Measurements from ENCODE around the gene P3H1.
"Not testable (repeated sequence)": the region's sequence is repeated elsewhere in the genome, so short reads cannot be mapped to it uniquely, and the experiment has no call there.

P3H1 gene

GRCh38 chr1:42725820-42726219 is 41.0 kb downstream of the P3H1 start:
- H3K9me3 ChIP-seq (ENCODE audit: control insufficient read depth, insufficient read depth, low read depth, low read length); H3K4me3 ChIP-seq (ENCODE audit: low read depth, low read length); H3K4me1 ChIP-seq (ENCODE audit: control insufficient read depth, insufficient read depth, low read length); H3K27ac ChIP-seq (ENCODE audit: extremely low read depth, low read depth, low read length); POLR2A ChIA-PET; H3K36me3 ChIP-seq (ENCODE audit: control insufficient read depth in 2 of 2, insufficient read depth in 1 of 2, low read length in 2 of 2): not testable (repeated sequence)
- CTCF ChIA-PET = interaction anchor here (0.6 to 0.7 kb wide), 2 partner anchors 186 to 467 kb away, joined by 3 to 4 read pairs; no protein-coding TSS in a partner anchor

DNA sequence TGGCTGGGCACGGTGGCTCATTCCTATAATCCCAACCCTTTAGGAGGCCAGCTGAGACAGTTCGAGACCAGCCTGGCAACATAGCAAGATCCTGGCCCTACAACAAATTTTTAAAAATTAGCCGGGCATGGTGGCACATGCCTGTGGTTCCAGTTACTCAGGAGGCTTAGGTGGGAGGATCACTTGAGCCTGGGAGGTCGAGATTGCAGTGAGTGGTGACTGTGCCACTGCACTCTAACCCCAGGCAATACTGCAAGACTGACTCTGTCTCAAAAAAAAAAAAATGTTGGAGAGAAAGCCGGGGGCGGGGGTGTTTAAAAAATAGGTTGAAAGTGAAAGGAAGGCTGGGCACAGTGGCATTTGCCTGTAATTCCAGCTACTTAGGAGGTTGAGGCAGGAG is 43.3 kb downstream of the P3H1 start:
- POLR2A ChIA-PET = interaction anchor here (1.0 to 1.6 kb wide), 2 partner anchors 40 to 43 kb away, joined by 3 to 4 read pairs; partner anchors contain the start of genes C1orf50 and P3H1
- H3K4me3 ChIP-seq (ENCODE audit: low read depth, low read length) = no peak overlapping the region
- TF ChIP-seq, protein P1, sequence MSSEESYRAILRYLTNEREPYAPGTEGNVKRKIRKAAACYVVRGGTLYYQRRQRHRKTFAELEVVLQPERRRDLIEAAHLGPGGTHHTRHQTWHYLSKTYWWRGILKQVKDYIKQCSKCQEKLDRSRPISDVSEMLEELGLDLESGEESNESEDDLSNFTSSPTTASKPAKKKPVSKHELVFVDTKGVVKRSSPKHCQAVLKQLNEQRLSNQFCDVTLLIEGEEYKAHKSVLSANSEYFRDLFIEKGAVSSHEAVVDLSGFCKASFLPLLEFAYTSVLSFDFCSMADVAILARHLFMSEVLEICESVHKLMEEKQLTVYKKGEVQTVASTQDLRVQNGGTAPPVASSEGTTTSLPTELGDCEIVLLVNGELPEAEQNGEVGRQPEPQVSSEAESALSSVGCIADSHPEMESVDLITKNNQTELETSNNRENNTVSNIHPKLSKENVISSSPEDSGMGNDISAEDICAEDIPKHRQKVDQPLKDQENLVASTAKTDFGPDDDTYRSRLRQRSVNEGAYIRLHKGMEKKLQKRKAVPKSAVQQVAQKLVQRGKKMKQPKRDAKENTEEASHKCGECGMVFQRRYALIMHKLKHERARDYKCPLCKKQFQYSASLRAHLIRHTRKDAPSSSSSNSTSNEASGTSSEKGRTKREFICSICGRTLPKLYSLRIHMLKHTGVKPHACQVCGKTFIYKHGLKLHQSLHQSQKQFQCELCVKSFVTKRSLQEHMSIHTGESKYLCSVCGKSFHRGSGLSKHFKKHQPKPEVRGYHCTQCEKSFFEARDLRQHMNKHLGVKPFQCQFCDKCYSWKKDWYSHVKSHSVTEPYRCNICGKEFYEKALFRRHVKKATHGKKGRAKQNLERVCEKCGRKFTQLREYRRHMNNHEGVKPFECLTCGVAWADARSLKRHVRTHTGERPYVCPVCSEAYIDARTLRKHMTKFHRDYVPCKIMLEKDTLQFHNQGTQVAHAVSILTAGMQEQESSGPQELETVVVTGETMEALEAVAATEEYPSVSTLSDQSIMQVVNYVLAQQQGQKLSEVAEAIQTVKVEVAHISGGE (tag by site-specific recombination; conservative IDR thresholded peaks at IDR 0.05; ENCODE audit: low read depth) = no peak
- TF ChIP-seq PRDM1 (tag by site-specific recombination; IDR thresholded peaks at IDR 0.05) = peak; percentile 21; the same call in 1 of the 2 replicates
- peaks cover 0 to 4% of the 10 kb centered on the region in 2 experiments; a peak in 1 of 3 replicates for H3K36me3 ChIP-seq (ENCODE audit: control insufficient read depth in 2 of 2, insufficient read depth in 1 of 2, low read length in 2 of 2)
- H3K27ac ChIP-seq (ENCODE audit: extremely low read depth, low read depth, low read length) = no peak overlapping the region
- no peaks in the 10 kb centered on the region for H3K9me3 ChIP-seq (ENCODE audit: control insufficient read depth, insufficient read depth, low read depth, low read length)
- H3K4me1 ChIP-seq (ENCODE audit: control insufficient read depth, insufficient read depth, low read length) = no peaks in the 10 kb centered on the region
- CTCF ChIA-PET = interaction anchor here (0.7 kb wide), 1 partner anchor 424 kb away, joined by 3 read pairs; no protein-coding TSS in a partner anchor

DNA sequence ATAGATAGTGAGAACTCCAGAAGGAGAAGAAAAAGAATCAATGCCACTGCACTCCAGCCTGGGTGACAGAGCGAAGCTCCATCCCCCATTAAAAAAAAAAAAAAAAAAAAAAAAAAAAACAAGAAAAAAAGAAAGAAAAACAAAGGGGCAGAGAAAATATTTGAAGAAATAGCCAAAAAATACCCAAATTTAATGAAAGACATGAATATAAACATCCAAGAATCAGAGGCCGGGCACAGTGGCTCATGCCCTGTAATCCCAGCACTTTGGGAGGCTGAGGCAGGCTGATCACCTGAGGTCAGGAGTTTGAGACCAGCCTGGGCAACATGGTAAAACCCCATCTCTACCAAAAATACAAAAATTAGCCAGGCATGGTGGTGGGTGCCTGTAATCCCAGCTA is 44.4 kb downstream of the P3H1 start:
- H3K36me3 ChIP-seq (ENCODE audit: control insufficient read depth in 2 of 2, insufficient read depth in 1 of 2, low read length in 2 of 2) = peaks cover 0 to 13% of the 10 kb centered on the region in 2 experiments; a peak in 1 of 3 replicates
- POLR2A ChIA-PET = interaction anchor here (0.7 to 1.6 kb wide), 3 partner anchors 39 to 1270 kb away, joined by 3 to 7 read pairs (median 4); partner anchors contain the start of genes C1orf50 and P3H1
- peak; percentile 98 for TF ChIP-seq ZNF558 (tag by site-specific recombination; IDR thresholded peaks at IDR 0.05)
- H3K4me3 ChIP-seq (ENCODE audit: low read depth, low read length); H3K9me3 ChIP-seq (ENCODE audit: control insufficient read depth, insufficient read depth, low read depth, low read length); CTCF ChIA-PET; H3K4me1 ChIP-seq (ENCODE audit: control insufficient read depth, insufficient read depth, low read length); H3K27ac ChIP-seq (ENCODE audit: extremely low read depth, low read depth, low read length): not testable (repeated sequence)

GRCh38 chr1:42721926-42722325 is 44.9 kb downstream of the P3H1 start:
- Histone ChIP-seq H3K4me3 (ENCODE audit: low read depth, low read length) (no peak overlapping the region), H3K4me1 (ENCODE audit: control insufficient read depth, insufficient read depth, low read length) (no peaks in the 10 kb centered on the region), H3K36me3 (ENCODE audit: control insufficient read depth in 2 of 2, insufficient read depth in 1 of 2, low read length in 2 of 2) (peaks cover 0 to 18% of the 10 kb centered on the region in 2 experiments; a peak in 1 of 3 replicates), H3K9me3 (ENCODE audit: control insufficient read depth, insufficient read depth, low read depth, low read length) (no peaks in the 10 kb centered on the region), H3K27ac (ENCODE audit: extremely low read depth, low read depth, low read length) (no peak overlapping the region)
- TF ChIP-seq ZNF391 (tag by site-specific recombination; IDR thresholded peaks at IDR 0.05; ENCODE audit: borderline replicate concordance, low read depth) (no peak), ZNF362 (tag by site-specific recombination; IDR thresholded peaks at IDR 0.05) (0 out of 2 replicates have a peak, but pooled peaks have one; percentile 59), SETDB1 (IDR thresholded peaks at IDR 0.05; ENCODE audit: insufficient read length, low read length) (peak; percentile 54), PRDM6 (tag by site-specific recombination; IDR thresholded peaks at IDR 0.05) (peak; percentile 32; the same call in 1 of the 2 replicates)
- CTCF ChIA-PET = no interaction called here
- POLR2A ChIA-PET = no interaction called here
